ENCODE measurements around the gene ARPC1A. TPM values are rescaled to one million over a fixed set of nuclear protein-coding genes. Genes with fewer than 3 reads are reported as not detected.

ARPC1A gene
- total and polyA plus RNA-seq, 2 of the 8 experiments (the other 6 are each of a cell fraction or from before 2014, with no cell fraction given) = 123 to 155 TPM

DNA sequence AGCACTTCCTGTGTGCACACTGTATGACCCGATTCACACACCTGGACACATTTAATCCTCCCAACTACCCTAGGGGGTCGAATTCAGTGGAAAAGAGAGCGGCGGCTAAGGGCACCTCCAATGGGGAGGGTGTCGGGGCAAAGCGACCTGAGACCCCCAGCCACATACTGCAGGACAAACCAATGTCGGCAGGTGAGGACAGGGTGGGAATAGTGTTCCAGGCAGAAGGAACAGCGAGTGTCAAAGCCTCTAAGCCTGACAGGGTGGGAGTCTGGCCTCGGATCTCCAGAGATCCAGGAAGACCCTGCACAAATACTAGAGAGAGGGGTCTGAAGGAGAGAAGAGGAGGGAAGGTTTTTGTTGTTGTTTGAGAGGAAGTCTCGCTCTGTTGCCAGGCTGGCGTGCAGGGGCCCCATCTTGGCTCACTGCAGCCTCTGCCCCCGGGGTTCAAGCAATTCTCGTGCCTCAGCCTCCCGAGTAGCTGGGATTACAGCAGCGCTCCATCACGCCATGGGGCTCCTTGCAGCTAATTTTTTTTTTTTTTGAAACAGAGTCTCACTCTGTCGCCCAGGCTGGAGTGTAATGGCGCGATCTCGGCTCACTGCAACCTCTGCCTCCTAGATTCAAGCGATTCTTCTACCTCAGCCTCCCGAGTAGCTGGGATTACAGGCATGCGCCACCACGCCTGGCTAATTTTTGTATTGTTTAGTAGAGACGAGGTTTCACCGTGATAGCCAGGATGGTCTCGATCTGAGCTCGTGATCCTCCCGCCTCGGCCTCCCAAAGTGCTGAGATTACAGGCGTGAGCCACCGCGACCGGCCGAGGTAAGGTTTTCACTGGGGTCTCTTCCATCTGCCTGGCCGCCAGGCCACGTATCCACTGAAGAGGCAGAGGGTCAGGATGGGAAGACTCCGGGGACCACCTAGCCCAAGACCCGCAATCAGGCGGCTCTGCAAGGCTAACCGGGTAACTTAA is 47.7 kb downstream of the ARPC1A start (continued):
- TF ChIP-seq CBX8 (IDR thresholded peaks at IDR 0.05; ENCODE audit: borderline replicate concordance, low read depth, low read length) (no peak), YY1 (IDR thresholded peaks at IDR 0.05; ENCODE audit: low read depth, low read length) (no peak), BACH1 (IDR thresholded peaks at IDR 0.05; ENCODE audit: low read length) (no peak), CHD2 (IDR thresholded peaks at IDR 0.05; ENCODE audit: low read length) (no peak), TBP (IDR thresholded peaks at IDR 0.05; ENCODE audit: low read depth, low read length) (no peak), KDM5A (IDR thresholded peaks at IDR 0.05; ENCODE audit: low read length) (no peak)
